NCI-H82 (cell line): Measurements from ENCODE around the gene DOK7.

Experiments used
- DNase-seq: peaks from one replicate; lab custom pipeline; 2025; lab: John Stamatoyannopoulos, UW

DOK7 gene

GRCh38 chr4:3463556-3464348, 646 bp downstream of the DOK7 start:
- DNase-seq, result no peak

- no peak for DNase-seq
Observed at GRCh38 chr4:3464349-3464905, 1.3 kb downstream of the DOK7 start.

- DNase-seq, result no peak
Observed at GRCh38 chr4:3464911-3465697, 2.0 kb downstream of the DOK7 start.

DNA sequence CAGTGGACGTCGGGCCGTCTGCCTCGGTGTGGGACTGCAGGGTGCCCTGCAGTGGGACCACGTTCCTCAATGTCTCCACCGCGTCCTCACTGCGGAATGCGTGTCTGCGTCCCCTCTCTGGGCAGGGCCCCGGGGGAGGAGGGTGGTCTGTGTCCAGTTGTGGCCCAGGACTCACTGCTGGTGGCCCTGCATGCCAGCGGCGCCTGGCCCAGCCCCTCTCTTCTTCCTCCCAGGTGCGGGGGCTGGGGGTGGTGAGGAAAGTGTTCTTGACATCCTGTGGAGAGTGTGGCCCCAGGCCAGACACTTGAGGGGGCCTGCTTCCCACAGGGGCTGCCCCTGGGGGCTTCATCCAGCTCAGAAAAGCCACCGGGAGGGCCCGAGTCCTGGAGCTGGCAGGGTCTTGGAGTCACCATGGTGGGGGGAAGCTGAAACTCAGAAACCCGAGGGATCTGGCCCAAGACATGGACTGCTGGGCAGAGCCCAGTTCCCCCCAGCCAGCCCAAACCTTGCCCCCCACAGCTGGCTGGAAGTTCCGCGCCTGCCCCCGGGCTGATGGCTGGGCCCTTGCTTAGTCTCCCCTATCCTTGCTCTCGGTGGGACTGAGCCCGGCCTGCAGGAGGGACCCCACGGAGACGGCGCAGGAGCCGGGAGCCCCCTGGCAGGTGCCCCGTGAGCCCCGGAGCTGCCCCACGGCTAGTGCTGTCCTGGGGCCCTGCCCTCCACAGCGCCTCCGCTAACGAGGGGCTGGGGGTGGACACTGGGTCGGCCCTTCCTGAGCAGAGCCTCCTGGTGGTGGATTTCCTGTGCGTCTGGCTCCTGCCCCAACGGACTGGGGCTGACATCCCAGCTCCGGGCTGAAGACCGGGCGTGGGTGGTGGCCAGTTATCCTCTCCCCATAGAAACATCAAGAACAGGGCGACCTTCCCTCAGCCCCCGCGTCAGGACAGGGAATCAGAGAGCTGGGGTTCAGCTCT, 2.9 kb downstream of the DOK7 start:
- DNase-seq, result no peak

- DNase-seq, result no peak
Observed at GRCh38 chr4:3466691-3467600, 3.8 kb downstream of the DOK7 start.

DNA sequence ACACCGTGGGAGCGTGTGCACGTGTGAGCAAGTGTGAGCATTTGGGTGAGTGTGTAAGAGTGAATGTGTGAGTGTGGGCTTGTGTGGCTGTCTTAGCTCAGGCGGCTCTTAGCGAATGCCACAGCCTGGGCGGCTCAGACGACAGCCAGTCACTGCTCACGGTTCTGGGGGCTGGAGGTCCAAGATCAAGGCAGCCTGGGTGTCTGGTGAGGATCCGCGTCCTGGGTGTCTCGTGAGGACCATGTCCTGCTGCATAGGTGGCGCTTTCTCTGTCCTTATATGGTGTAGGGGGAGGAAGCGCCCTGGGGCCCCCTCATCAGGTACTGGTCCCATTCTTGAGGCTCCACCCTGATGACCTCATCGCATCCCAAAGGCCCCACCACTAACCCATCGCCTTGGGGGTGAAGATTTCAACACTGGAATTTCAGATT, 4.5 kb downstream of the DOK7 start:
- no peak for DNase-seq

GRCh38 chr4:3468154-3468553, 5.0 kb downstream of the DOK7 start:
- no peak for DNase-seq

DNA sequence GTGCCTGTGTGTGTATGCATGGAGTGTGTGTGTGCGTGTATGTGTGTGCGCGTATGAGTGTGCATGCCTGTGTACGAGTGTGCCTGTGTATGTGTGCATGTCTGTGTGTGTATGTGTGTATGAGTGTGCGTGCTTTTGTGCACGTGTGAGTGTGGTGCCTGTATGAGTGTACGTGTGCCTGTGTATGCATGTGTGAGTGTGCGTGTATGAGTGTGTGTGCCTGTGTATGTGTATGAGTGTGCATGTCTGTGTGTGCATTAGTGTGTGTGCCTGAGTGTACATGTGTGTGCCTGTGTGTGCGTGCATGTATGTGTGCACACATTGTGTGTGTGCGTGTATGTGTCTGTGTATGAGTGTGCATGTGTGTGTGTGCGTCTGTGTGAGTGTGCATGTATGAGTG, 5.7 kb downstream of the DOK7 start:
- DNase-seq, result no peak

DNA sequence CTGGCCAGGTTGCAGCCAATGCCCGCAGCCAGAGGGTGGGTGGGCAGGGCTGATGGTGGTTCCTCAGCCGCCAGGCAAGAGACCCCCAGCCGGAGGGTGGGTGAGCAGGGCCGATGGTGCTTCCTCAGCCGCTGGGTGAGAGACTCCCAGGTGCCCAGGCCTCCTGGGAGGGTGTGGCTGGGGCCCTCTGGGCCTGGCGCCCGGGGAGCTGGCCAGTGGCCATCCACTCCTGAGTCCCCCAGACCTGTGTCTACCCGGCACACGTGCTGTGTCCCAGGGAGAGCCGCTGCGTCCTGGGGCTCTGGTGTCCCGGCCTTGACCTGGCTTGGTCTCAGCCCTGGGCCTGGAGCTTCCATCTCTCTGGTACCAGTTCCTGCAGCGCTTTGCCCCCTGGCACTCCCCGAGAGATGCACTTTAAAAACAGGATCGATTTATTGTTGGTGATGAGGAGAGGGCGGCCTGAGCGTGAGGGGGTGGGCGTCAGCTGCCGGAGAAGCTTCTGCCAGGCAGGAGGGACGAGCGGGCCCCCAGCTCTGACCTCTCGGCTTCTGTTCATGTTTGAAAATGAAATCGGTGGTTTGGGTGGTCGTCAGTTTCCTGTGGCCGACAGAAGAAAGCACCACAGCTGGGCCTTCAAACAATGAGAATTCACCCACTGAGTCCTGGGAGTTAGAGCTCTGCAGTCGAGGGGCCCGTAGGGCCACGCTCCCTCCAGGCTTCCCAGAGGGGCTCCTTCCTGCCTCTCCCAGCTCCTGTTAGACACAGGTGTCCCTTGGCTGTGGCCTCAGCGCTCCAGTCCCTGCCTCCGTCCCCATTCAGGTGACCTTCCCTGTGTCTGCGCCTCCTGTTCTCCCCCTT, 6.5 kb downstream of the DOK7 start:
- DNase-seq, result no peak

GRCh38 chr4:3470244-3471097, 7.4 kb downstream of the DOK7 start:
- no peak for DNase-seq

- DNase-seq, result no peak
Observed at GRCh38 chr4:3471098-3471760, 8.1 kb downstream of the DOK7 start.

DNA sequence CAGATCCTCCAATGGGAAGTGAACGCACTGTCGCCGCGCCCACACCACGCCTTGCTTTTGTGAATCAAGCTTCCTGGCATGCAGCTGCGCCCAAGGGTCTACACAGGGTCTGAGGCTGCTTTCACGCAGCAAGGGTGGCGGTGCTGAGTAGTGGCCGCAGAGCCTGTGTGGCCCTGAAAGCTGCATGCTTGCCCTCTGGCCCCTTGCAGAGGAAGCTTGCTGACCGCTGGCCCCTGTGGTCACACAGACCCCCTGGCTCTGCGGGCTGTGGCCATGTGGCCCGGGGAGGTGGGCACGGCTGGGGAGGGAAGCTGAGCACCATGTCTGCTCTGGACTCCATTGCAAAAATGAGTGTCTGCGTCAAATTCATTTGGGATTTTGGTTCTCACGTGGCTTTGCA, 8.8 kb downstream of the DOK7 start:
- DNase-seq, result no peak

DNA sequence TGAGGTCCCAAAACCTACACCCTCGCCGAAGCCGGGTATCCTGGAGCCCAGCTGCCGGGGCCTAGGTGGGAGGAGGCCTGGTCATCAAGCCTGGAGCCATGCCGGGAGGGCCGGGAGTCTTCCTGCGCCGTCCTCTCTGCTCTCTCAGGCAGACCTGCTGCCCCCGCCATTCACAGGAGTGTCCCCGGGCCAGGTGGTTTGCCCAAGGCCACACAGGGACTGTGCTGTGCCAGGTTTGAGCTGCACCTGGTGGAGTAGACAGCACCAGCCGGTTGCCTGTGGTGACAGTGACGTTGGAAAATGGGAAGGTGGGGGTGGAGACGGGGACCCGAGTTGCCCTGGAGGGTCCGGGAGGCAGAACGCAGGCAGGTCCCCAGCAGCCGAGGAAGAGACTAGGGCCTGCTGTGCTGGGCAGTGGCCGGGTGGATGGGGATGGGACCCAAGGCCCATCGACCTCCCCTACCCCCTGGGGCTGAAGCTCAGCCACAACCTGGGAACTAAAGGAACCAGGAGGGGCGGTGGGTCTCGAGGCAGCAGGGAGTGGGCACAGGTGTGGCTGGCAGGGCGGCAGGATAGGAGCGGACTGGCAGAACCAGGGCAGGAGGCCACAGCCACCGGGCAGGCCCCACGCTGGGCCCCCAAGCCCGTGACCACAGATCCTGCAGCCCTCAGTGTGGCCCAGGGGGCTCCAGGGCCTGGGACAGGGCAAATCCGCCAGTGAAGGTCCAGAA, 9.5 kb downstream of the DOK7 start:
- DNase-seq, result no peak

GRCh38 chr4:3473181-3473950, 10.3 kb downstream of the DOK7 start:
- no peak for DNase-seq

DNA sequence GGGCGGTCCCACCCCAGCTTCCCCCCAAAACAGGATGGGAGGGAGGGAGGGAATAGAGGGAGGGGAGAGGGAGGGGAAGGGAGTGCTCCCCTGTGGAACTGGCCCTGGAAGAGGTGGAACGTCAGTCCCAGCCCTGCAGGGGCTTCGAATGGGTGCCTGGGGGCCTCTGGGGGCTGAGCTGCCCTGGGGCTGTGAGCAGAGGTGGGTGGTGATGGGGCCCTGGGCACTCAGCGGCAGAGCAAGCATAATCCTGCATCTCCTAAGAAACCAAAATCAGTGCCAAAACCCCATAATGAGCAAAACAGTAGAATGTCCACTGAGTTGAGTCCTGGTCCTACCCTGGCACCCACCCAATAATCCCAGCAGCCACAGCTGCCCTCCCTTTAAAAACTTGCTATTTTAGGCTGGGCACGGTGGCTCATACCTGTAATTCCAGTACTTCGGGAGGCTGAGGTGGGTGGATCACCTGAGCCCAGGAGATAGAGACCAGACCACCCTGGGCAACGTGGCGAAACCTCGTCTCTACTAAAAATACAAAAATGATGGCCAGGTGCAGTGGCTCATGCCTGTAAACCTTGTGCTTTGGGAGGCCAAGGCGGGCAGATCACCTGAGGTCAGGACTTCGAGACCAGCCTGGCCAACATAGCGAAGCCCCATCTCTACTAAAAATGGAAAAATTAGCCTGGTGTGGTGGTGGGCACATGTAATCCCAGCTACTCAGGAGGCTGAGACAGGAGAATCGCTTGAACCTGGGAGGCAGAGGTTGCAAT, 11.1 kb downstream of the DOK7 start:
- no peak for DNase-seq
